HepG2 (cell line): ENCODE measurements around the gene EEPD1. TPM values are rescaled to one million over a fixed set of nuclear protein-coding genes. Genes with fewer than 3 reads are reported as not detected.

Experiments
- EEA1 ChIP-seq: sonication (generic); formaldehyde crosslinking; IDR thresholded peaks from 2 replicates; pipeline ENCODE4 v1.5.1; 2020; ENCODE audit warnings: mild to moderate bottlenecking, missing genetic modification reagents, borderline replicate concordance
- GABPB1 ChIP-seq: IDR thresholded peaks from 2 replicates; pipeline ENCODE4 v1.6.1; 2016; ENCODE audit warnings: mild to moderate bottlenecking, missing genetic modification reagents, moderate library complexity, missing compliant biosample characterization
- GATA4 ChIP-seq: sonication (generic); IDR thresholded peaks from 2 replicates; pipeline ENCODE4 v1.6.1; 2016; ENCODE audit warnings: antibody characterized with exemption, low read depth, borderline replicate concordance
- HMGXB4 ChIP-seq, 2 experiments: sonication (generic) in 1 of 2; formaldehyde crosslinking in 1 of 2; IDR thresholded peaks; 2 replicates each; pipeline versions ENCODE4 v1.4.0 to v1.6.1; 2018 to 2020; ENCODE audit warnings: missing genetic modification reagents in 2 of 2, borderline replicate concordance in 1 of 2, low read depth in 1 of 2, mild to moderate bottlenecking in 1 of 2, missing biosample characterization in 1 of 2
- MED8 ChIP-seq: sonication (generic); formaldehyde crosslinking; IDR thresholded peaks from 2 replicates; pipeline ENCODE4 v1.8.1; 2023; ENCODE audit warnings: mild to moderate bottlenecking, missing genetic modification reagents; ENCODE audit not compliant: insufficient replicate concordance
- SMYD3 ChIP-seq: sonication (generic); formaldehyde crosslinking; IDR thresholded peaks from 2 replicates; pipeline ENCODE4 v1.8.1; 2023; ENCODE audit warnings: mild to moderate bottlenecking, missing genetic modification reagents
- ZBTB1 ChIP-seq: sonication (generic); formaldehyde crosslinking; IDR thresholded peaks from 2 replicates; pipeline ENCODE4 v1.4.0; 2020; ENCODE audit warnings: missing genetic modification reagents, borderline replicate concordance
- ZBTB33 ChIP-seq: sonication (generic); formaldehyde crosslinking; IDR thresholded peaks from 2 replicates; pipeline ENCODE4 v1.4.0; 2020; ENCODE audit warnings: missing genetic modification reagents
- ZNF263 ChIP-seq: sonication (generic); formaldehyde crosslinking; IDR thresholded peaks from 2 replicates; pipeline ENCODE4 v1.4.0; 2020; ENCODE audit warnings: missing genetic modification reagents
- ZNF33B ChIP-seq: sonication (generic); formaldehyde crosslinking; IDR thresholded peaks from 2 replicates; pipeline ENCODE4 v1.5.1; 2020; ENCODE audit warnings: mild to moderate bottlenecking, missing genetic modification reagents
- ZNF34 ChIP-seq: sonication (generic); formaldehyde crosslinking; IDR thresholded peaks from 2 replicates; pipeline ENCODE4 v1.4.0; 2020; ENCODE audit warnings: mild to moderate bottlenecking, missing genetic modification reagents, borderline replicate concordance
- ZNF496 ChIP-seq: sonication (generic); formaldehyde crosslinking; IDR thresholded peaks from 2 replicates; pipeline ENCODE4 v1.8.1; 2023; ENCODE audit warnings: mild to moderate bottlenecking, moderate library complexity, missing genetic modification reagents; ENCODE audit not compliant: insufficient replicate concordance
- ZNF543 ChIP-seq: sonication (generic); formaldehyde crosslinking; IDR thresholded peaks from 2 replicates; pipeline ENCODE4 v1.4.0; 2020; ENCODE audit warnings: mild to moderate bottlenecking, missing genetic modification reagents
- ZNF687 ChIP-seq: sonication (generic); formaldehyde crosslinking; IDR thresholded peaks from 2 replicates; pipeline ENCODE4 v1.5.1; 2020; ENCODE audit warnings: mild to moderate bottlenecking, missing genetic modification reagents, moderate library complexity
- ZNF7 ChIP-seq: IDR thresholded peaks from 2 replicates; pipeline ENCODE4 v1.6.1; 2016; ENCODE audit warnings: missing biosample characterization, missing genetic modification reagents
- ZNF790 ChIP-seq: sonication (generic); formaldehyde crosslinking; IDR thresholded peaks from 2 replicates; pipeline ENCODE4 v1.8.0; 2022; ENCODE audit warnings: missing genetic modification reagents, mild to moderate bottlenecking, borderline replicate concordance
- ZSCAN30 ChIP-seq: sonication (generic); formaldehyde crosslinking; IDR thresholded peaks from 2 replicates; pipeline ENCODE4 v1.5.0; 2020; ENCODE audit warnings: mild to moderate bottlenecking, missing genetic modification reagents
- polyA plus RNA-seq, 8 experiments: library from polyadenylated mRNA; depleted of rRNA in 3 of 8; stranded (reverse) in 7 of 8; unstranded in 1 of 8; fragments of >200 nt; fragmentation: Illumina TruSeq in 4 of 8; extraction: Trizol in 4 of 8; gene quantifications; 2 replicates each; pipeline versions ENCODE4 v1.2.1 to v1.2.3, GENCODE V29; 2011 to 2016; ENCODE audit warnings: low read depth in 4 of 8, missing spikeins in 1 of 8, mixed read lengths in 1 of 8; ENCODE audit not compliant: insufficient read depth in 1 of 8
- total RNA-seq, 5 experiments: library from RNA; depleted of rRNA; stranded (reverse); fragments of >200 nt; fragmentation: Illumina TruSeq; extraction: Trizol; gene quantifications; 2 replicates each; pipeline ENCODE4 v1.2.3, GENCODE V29; 2016; ENCODE audit warnings: low read depth in 1 of 5
- TF ChIP-seq, protein P1 (sequence below): sonication (generic); formaldehyde crosslinking; IDR thresholded peaks from 2 replicates; pipeline ENCODE4 v1.5.0; 2020; ENCODE audit warnings: missing genetic modification reagents, mild to moderate bottlenecking, borderline replicate concordance

Gene EEPD1
- total and polyA plus RNA-seq, 2 of the 13 experiments (the other 11 are each of a cell fraction or from before 2014, with no cell fraction given) = 10.1 to 16.4 TPM

GRCh38 chr7:36154255-36155212 is 1.5 kb downstream of the EEPD1 start (continued):
- 0 out of 4 replicates have a peak, but pooled peaks of 1 of the 2 experiments have one; percentile 63 for TF ChIP-seq HMGXB4 (CRISPR knock-in tag; IDR thresholded peaks at IDR 0.05; ENCODE audit: borderline replicate concordance in 1 of 2, low read depth in 1 of 2)
- TF ChIP-seq ZNF33B = no peak
- 0 out of 2 replicates have a peak, but pooled peaks have one; percentile 51 for TF ChIP-seq ZNF543 (CRISPR knock-in tag)
- TF ChIP-seq SMYD3 (CRISPR knock-in tag) = no peak
- no peak for TF ChIP-seq ZNF496 (CRISPR knock-in tag)
- TF ChIP-seq ZNF263 (CRISPR knock-in tag) = peak; percentile 70
- TF ChIP-seq ZBTB33 (CRISPR knock-in tag) = peak; percentile 85
- TF ChIP-seq EEA1 (CRISPR knock-in tag) = no peak
- no peak for TF ChIP-seq ZBTB1
- no peak for TF ChIP-seq ZNF7 (CRISPR knock-in tag)
- TF ChIP-seq GATA4 = no peak
- 0 out of 2 replicates have a peak, but pooled peaks have one; percentile 34 for TF ChIP-seq GABPB1
- 0 out of 2 replicates have a peak, but pooled peaks have one; percentile 23 for TF ChIP-seq ZNF790
- TF ChIP-seq ZSCAN30 = no peak
- TF ChIP-seq, protein P1, sequence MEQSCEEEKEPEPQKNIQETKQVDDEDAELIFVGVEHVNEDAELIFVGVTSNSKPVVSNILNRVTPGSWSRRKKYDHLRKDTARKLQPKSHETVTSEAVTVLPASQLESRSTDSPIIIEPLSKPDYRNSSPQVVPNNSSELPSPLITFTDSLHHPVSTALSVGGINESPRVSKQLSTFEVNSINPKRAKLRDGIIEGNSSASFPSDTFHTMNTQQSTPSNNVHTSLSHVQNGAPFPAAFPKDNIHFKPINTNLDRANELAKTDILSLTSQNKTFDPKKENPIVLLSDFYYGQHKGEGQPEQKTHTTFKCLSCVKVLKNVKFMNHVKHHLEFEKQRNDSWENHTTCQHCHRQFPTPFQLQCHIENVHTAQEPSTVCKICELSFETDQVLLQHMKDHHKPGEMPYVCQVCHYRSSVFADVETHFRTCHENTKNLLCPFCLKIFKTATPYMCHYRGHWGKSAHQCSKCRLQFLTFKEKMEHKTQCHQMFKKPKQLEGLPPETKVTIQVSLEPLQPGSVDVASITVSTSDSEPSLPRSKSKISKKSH = peak; percentile 42; the same call in 1 of the 2 replicates
- no peak for TF ChIP-seq ZNF34 (CRISPR knock-in tag)
- no peak for TF ChIP-seq MED8 (CRISPR knock-in tag)
- TF ChIP-seq ZNF687 = peak; percentile 92
